PC-3 (cell line): Measurements from ENCODE around the gene NBEAL1. TPM values are rescaled to one million over a fixed set of nuclear protein-coding genes. Genes with fewer than 3 reads are reported as not detected.
A peak's percentile ranks its signal among the peaks of the same experiment; 100 is the strongest.
"Not testable (repeated sequence)": the region's sequence is repeated elsewhere in the genome, so short reads cannot be mapped to it uniquely, and the experiment has no call there.

ENCODE experiments used
- ATAC-seq: fragments of 200-7000 bp; cut with Tn5 transposase; 2 replicates; pipeline ENCODE4 v1.9.1; 2020; ENCODE audit warnings: mild to moderate bottlenecking, moderate library complexity
- BruUV-seq: library from RNA; stranded (reverse); fragments of 400-500 nt; replicated peaks from 2 replicates; lab custom pipeline; 2021; lab: Mats Ljungman, UMichigan
- CTCF ChIA-PET: fragments of 300-600 bp; sonication (Branson Sonifier 250); formaldehyde crosslinking; loops from one replicate; lab custom pipeline; 2022; ENCODE audit warnings: antibody characterized with exemption; lab: Charles Lee
- POLR2A ChIA-PET: fragments of 300-600 bp; sonication (Branson Sonifier 250); formaldehyde crosslinking; loops from one replicate; lab custom pipeline; 2022; ENCODE audit warnings: antibody characterized with exemption; ENCODE audit not compliant: unreplicated experiment; lab: Charles Lee
- DNase-seq: peaks from one replicate; pipeline ENCODE4 v3.0.0-alpha.2; 2015
- H2AFZ ChIP-seq: fragments of 300-600 bp; sonication (generic); 2 replicates; pipeline ENCODE4 v1.6.0; 2016; ENCODE audit warnings: antibody characterized with exemption, low read length
- H3F3A ChIP-seq: fragments of 300-600 bp; sonication (generic); one replicate; pipeline ENCODE4 v1.6.0; 2017; ENCODE audit warnings: antibody characterized with exemption, low read length, control low read depth, mild to moderate bottlenecking; ENCODE audit not compliant: unreplicated experiment
- H3K27ac ChIP-seq: fragments of 300-600 bp; sonication (generic); 2 replicates; pipeline ENCODE4 v1.5.1; 2016; ENCODE audit warnings: mild to moderate bottlenecking, low read length
- H3K27me3 ChIP-seq: fragments of 300-600 bp; sonication (generic); 2 replicates; pipeline ENCODE4 v1.6.1; 2016; ENCODE audit warnings: low read length, mixed read lengths
- H3K36me3 ChIP-seq: fragments of 300-600 bp; sonication (generic); 2 replicates; pipeline ENCODE4 v1.6.1; 2016; ENCODE audit warnings: low read depth, mixed run types, low read length, mixed read lengths
- H3K4me1 ChIP-seq: fragments of 300-600 bp; sonication (generic); 2 replicates; pipeline ENCODE4 v1.5.1; 2016; ENCODE audit warnings: low read length; ENCODE audit not compliant: insufficient read depth
- H3K4me2 ChIP-seq: fragments of 300-600 bp; sonication (generic); 2 replicates; pipeline ENCODE4 v1.6.0; 2016; ENCODE audit warnings: low read length
- H3K4me3 ChIP-seq: fragments of 300-600 bp; sonication (generic); 2 replicates; pipeline ENCODE4 v1.5.1; 2016; ENCODE audit warnings: mild to moderate bottlenecking, low read length, mixed read lengths
- H3K79me2 ChIP-seq: fragments of 300-600 bp; sonication (generic); 2 replicates; pipeline ENCODE4 v1.6.1; 2017; ENCODE audit warnings: low read length, mixed read lengths
- H3K9ac ChIP-seq: fragments of 300-600 bp; sonication (generic); 2 replicates; pipeline ENCODE4 v1.6.0; 2016; ENCODE audit warnings: mild to moderate bottlenecking, low read length
- H3K9me2 ChIP-seq: fragments of 300-600 bp; sonication (generic); replicated peaks from 2 replicates; pipeline ENCODE4 v1.6.1; 2016; ENCODE audit warnings: mixed run types, low read length, mixed read lengths
- H3K9me3 ChIP-seq: fragments of 300-600 bp; sonication (generic); 2 replicates; pipeline ENCODE4 v1.6.1; 2016; ENCODE audit warnings: low read length, mixed read lengths
- H4K20me1 ChIP-seq: fragments of 300-600 bp; sonication (generic); 2 replicates; pipeline ENCODE4 v1.6.1; 2016; ENCODE audit warnings: low read length, mixed read lengths
- CTCF ChIP-seq: fragments of 300-600 bp; sonication (generic); conservative IDR thresholded peaks from 2 replicates; pipeline ENCODE4 v1.5.1; 2017; ENCODE audit warnings: antibody characterized with exemption, low read depth, mild to moderate bottlenecking, low read length
- EZH2 ChIP-seq: fragments of 300-600 bp; sonication (generic); IDR thresholded peaks from one replicate; pipeline ENCODE4 v1.6.1; 2017; ENCODE audit warnings: antibody characterized with exemption, mild to moderate bottlenecking, low read length; ENCODE audit not compliant: unreplicated experiment
- EZH2phosphoT487 ChIP-seq: fragments of 300-600 bp; sonication (generic); IDR thresholded peaks from 2 replicates; pipeline ENCODE4 v1.6.1; 2018; ENCODE audit warnings: mild to moderate bottlenecking, antibody characterized with exemption, low read length, borderline replicate concordance
- intact Hi-C: fragments of 100-400 bp; cut with micrococcal nuclease; formaldehyde crosslinking; loops from 2 replicates; pipeline ENCODE4 v1.9.0; 2023
- total RNA-seq: library from RNA; depleted of rRNA; stranded (reverse); fragments of >200 nt; gene quantifications from 2 replicates; pipeline ENCODE4 v1.2.3, GENCODE V29; 2014

Gene NBEAL1
- total RNA-seq, 1 experiment from 2014 or later = 9.9 TPM

DNA sequence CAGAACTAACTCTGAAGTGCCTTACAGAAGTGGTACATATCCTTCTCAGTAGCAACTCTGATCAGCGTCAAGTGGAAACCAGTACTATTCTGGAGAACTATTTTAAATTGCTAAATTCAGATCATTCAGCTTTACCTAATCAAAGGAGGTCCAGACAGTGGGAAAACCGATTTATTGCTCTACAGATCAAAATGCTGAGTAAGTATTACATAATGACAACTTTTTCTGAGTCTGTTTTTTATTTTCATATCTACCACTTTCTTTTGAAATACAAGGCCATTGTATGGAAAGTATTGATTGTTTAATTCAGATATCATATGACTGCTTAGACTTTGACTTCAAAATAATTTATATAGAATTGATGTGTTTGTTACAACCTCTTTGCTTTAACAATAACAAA is 68.7 kb downstream of the NBEAL1 start:
- intact Hi-C loops = no loop called here
- TF ChIP-seq EZH2 (no peak), EZH2phosphoT487 (no peak), CTCF (no peak)
- Histone ChIP-seq H3F3A (no peaks in the 10 kb centered on the region), H3K36me3 (no peaks in the 10 kb centered on the region; the same call in 1 of the 2 replicates), H3K4me3 (no peak overlapping the region), H3K9me2 (no peaks in the 10 kb centered on the region), H3K4me1 (no peaks in the 10 kb centered on the region), H3K79me2 (no peaks in the 10 kb centered on the region), H2AFZ (no peak overlapping the region), H3K27ac (no peak overlapping the region), H3K9me3 (no peaks in the 10 kb centered on the region), H3K9ac (no peak overlapping the region), H3K27me3 (no peaks in the 10 kb centered on the region), H4K20me1 (no peaks in the 10 kb centered on the region), H3K4me2 (no peak overlapping the region)
- ATAC-seq = no peak
- no TSS peak for BruUV-seq
- ChIA-PET CTCF (no interaction called here), POLR2A (no interaction called here)
- DNase-seq = no peak

DNA sequence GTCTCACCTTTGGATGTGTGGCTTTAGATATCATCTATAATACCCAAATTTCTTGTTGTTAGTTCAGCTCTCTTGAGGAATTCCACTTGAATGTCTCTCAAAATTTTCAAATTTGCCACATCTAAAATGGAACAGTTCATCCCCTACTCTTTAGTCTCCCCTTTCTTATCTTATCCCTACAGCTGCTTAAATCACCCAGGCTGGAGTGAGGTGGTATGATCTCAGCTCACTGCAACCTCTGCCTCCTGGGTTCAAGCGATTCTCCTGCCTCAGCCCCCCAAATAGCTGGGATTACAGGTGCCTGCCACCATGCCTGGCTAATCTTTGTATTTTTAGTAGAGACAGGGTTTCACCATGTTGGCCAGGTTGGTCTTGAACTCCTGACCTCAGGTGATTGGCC is 71.7 kb downstream of the NBEAL1 start:
- H3K9me2 ChIP-seq, ATAC-seq, H3K79me2 ChIP-seq, H4K20me1 ChIP-seq, H3K27ac ChIP-seq, H3K4me1 ChIP-seq, H3K9ac ChIP-seq, H3K4me3 ChIP-seq, H3K9me3 ChIP-seq, H3F3A ChIP-seq, H3K36me3 ChIP-seq, H2AFZ ChIP-seq, DNase-seq, H3K4me2 ChIP-seq, BruUV-seq, POLR2A ChIA-PET, intact Hi-C loops, H3K27me3 ChIP-seq: not testable (repeated sequence)
- CTCF ChIA-PET = interaction anchor here (0.7 kb wide), 1 partner anchor 498 kb away, joined by 14 read pairs; no protein-coding TSS in a partner anchor

- H3K36me3 ChIP-seq, H3K4me1 ChIP-seq, H3K27me3 ChIP-seq, DNase-seq, H3K9ac ChIP-seq, intact Hi-C loops, CTCF ChIA-PET, H3K4me2 ChIP-seq, H3K79me2 ChIP-seq, ATAC-seq, POLR2A ChIA-PET, H4K20me1 ChIP-seq, H3F3A ChIP-seq, H2AFZ ChIP-seq, H3K9me2 ChIP-seq, BruUV-seq, H3K27ac ChIP-seq, H3K4me3 ChIP-seq, H3K9me3 ChIP-seq: not testable (repeated sequence)
Measured at GRCh38 chr2:203090721-203091120, 76.0 kb downstream of the NBEAL1 start.

- DNase-seq (peak; percentile 46), ATAC-seq (peak; percentile 71)
- H3K27ac ChIP-seq = no peak overlapping the region
- POLR2A ChIA-PET = no interaction called here
- BruUV-seq = no TSS peak
- no peak for TF ChIP-seq EZH2phosphoT487
- TF ChIP-seq EZH2 = no peak
- TF ChIP-seq CTCF = peak; percentile 60
- H3K36me3 ChIP-seq = no peaks in the 10 kb centered on the region; the same call in 1 of the 2 replicates
- H2AFZ ChIP-seq = no peak overlapping the region
- CTCF ChIA-PET = interaction anchor here (0.6 kb wide), 1 partner anchor 207 kb away, joined by 3 read pairs; no protein-coding TSS in a partner anchor
- no peak overlapping the region for H3K4me2 ChIP-seq
- H3K9me3 ChIP-seq = no peaks in the 10 kb centered on the region
- no peaks in the 10 kb centered on the region for H3K79me2 ChIP-seq
- no peaks in the 10 kb centered on the region for H4K20me1 ChIP-seq
- intact Hi-C loops = loop anchor here (1.0 kb wide), 1 partner anchor 266 kb away; no protein-coding TSS in a partner anchor
- H3K9me2 ChIP-seq = no peaks in the 10 kb centered on the region
- H3K4me3 ChIP-seq = no peak overlapping the region
- no peak overlapping the region for H3K9ac ChIP-seq
- no peaks in the 10 kb centered on the region for H3F3A ChIP-seq
- H3K4me1 ChIP-seq = no peaks in the 10 kb centered on the region
- no peaks in the 10 kb centered on the region for H3K27me3 ChIP-seq
Measured at GRCh38 chr2:203097735-203098134, 83.1 kb downstream of the NBEAL1 start.

DNA sequence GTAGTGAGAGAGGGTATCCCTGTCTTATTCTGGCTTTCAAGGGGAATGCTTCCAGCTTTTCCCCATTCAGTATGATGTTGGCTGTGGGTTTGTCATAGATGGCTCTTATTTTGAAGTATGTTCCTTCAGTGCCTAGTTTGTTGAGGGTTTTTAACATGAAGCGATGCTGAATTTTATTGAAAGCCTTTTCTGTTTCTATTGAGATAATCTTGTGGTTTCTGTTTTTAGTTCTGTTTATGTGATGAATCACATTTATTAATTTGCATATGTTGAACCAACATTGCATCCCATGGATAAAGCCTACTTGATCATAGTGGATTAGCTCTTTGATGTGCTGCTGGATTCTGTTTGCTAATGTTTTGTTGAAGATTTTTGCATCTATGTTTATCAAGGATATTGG is 87.7 kb downstream of the NBEAL1 start:
- BruUV-seq, ATAC-seq, H3K9me3 ChIP-seq, H3K27ac ChIP-seq, H3K27me3 ChIP-seq, H3K9ac ChIP-seq, H3F3A ChIP-seq, H3K79me2 ChIP-seq, POLR2A ChIA-PET, H3K4me2 ChIP-seq, CTCF ChIA-PET, H3K4me3 ChIP-seq, intact Hi-C loops, H2AFZ ChIP-seq, DNase-seq, H3K4me1 ChIP-seq, H4K20me1 ChIP-seq, H3K9me2 ChIP-seq: not testable (repeated sequence)
- H3K36me3 ChIP-seq = peaks cover 23% of the 10 kb centered on the region
